Fibroblast of pulmonary artery (primary cell): ENCODE measurements around the gene GNGT1.
A peak's percentile ranks its signal among the peaks of the same experiment; 100 is the strongest.

ENCODE experiments used
- DNase-seq: peaks from one replicate; pipeline ENCODE4 v3.0.0-alpha.2; 2010; ENCODE audit warnings: low read depth
- H3K4me3 ChIP-seq: replicated peaks from 2 replicates; pipeline ENCODE4 v1.5.1; 2011; ENCODE audit warnings: low read depth, mild to moderate bottlenecking, control low read depth, low read length, moderate library complexity
- CTCF ChIP-seq: IDR thresholded peaks from 2 replicates; pipeline ENCODE4 v1.5.1; 2011; ENCODE audit warnings: mild to moderate bottlenecking, control low read depth, low read length, inconsistent platforms; ENCODE audit errors: missing control alignments

The GNGT1 gene

GRCh38 chr7:93877742-93878141 is 28.6 kb upstream of the GNGT1 start:
- no peak for DNase-seq
- no peak overlapping the region for H3K4me3 ChIP-seq
- TF ChIP-seq CTCF = no peak

- DNase-seq = no peak
- TF ChIP-seq CTCF = no peak
- H3K4me3 ChIP-seq = no peak overlapping the region
Measured at GRCh38 chr7:93879356-93879755, 27.0 kb upstream of the GNGT1 start.

GRCh38 chr7:93882468-93882867 is 23.9 kb upstream of the GNGT1 start:
- no peak for TF ChIP-seq CTCF
- H3K4me3 ChIP-seq = no peak overlapping the region
- DNase-seq = peak; percentile 13

- no peak overlapping the region for H3K4me3 ChIP-seq
- TF ChIP-seq CTCF = no peak
- DNase-seq = peak; percentile 63
Measured at GRCh38 chr7:93883078-93883916, 23.1 kb upstream of the GNGT1 start.

- TF ChIP-seq CTCF = no peak
- no peak overlapping the region for H3K4me3 ChIP-seq
- DNase-seq = no peak
Measured at GRCh38 chr7:93883917-93884345, 22.4 kb upstream of the GNGT1 start.

- no peak overlapping the region for H3K4me3 ChIP-seq
- DNase-seq = peak; percentile 68
- TF ChIP-seq CTCF = no peak
Measured at GRCh38 chr7:93884541-93884940, 21.8 kb upstream of the GNGT1 start.

GRCh38 chr7:93889261-93889660 is 17.1 kb upstream of the GNGT1 start:
- H3K4me3 ChIP-seq = peak overlapping the region; percentile 83
- peak; percentile 76 for DNase-seq
- no peak for TF ChIP-seq CTCF
